ENCODE results near the gene SLC17A2.

DNA sequence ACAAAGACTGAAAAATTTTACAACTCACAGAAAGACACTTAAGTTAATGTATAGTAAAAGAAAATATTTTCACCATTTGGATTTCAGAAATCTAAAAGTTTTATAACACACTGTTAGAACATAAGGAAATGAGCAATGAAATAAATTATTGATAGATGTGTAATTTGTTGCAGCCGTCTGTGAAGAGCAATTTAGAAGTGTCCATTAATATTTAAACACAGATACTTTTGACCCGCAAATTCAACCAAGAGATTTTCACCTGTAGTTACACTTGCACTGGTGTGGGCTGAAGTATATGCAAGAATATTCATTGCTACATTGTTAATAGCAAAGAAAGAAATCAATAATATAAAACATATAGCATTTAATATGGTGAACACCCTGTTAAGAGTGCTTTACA lies 41.9 kb downstream of the SLC17A2 start:
- TF ChIP-seq, protein P1, sequence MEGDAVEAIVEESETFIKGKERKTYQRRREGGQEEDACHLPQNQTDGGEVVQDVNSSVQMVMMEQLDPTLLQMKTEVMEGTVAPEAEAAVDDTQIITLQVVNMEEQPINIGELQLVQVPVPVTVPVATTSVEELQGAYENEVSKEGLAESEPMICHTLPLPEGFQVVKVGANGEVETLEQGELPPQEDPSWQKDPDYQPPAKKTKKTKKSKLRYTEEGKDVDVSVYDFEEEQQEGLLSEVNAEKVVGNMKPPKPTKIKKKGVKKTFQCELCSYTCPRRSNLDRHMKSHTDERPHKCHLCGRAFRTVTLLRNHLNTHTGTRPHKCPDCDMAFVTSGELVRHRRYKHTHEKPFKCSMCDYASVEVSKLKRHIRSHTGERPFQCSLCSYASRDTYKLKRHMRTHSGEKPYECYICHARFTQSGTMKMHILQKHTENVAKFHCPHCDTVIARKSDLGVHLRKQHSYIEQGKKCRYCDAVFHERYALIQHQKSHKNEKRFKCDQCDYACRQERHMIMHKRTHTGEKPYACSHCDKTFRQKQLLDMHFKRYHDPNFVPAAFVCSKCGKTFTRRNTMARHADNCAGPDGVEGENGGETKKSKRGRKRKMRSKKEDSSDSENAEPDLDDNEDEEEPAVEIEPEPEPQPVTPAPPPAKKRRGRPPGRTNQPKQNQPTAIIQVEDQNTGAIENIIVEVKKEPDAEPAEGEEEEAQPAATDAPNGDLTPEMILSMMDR (IDR thresholded peaks at IDR 0.05), result no peak
- TF ChIP-seq ZFX (IDR thresholded peaks at IDR 0.05; ENCODE audit: borderline replicate concordance), result no peak
